GM12878 (cell line): ENCODE data around the gene MYOC.

Source experiments
- CTCF ChIP-seq, 3 experiments: IDR thresholded peaks in 2 of 3; conservative IDR thresholded peaks in 1 of 3; 2 replicates each; pipeline ENCODE4 v1.5.1; 2011; ENCODE audit warnings: low read depth in 3 of 3, low read length in 3 of 3, mild to moderate bottlenecking in 3 of 3, control low read depth in 2 of 3, moderate library complexity in 2 of 3, inconsistent platforms in 1 of 3, mixed read lengths in 1 of 3; ENCODE audit not compliant: control insufficient read depth in 2 of 3, insufficient read depth in 1 of 3; ENCODE audit errors: extremely low read depth in 1 of 3
- HDAC2 ChIP-seq: fragments of 200-600 bp; sonication (generic); IDR thresholded peaks from 2 replicates; pipeline ENCODE4 v1.6.1; 2017
- SMC3 ChIP-seq: IDR thresholded peaks from 2 replicates; pipeline ENCODE4 v1.6.1; 2011; ENCODE audit warnings: low read length, improper control_type of control experiment, borderline replicate concordance
- SPI1 ChIP-seq: IDR thresholded peaks from 2 replicates; pipeline ENCODE4 v1.6.1; 2011; ENCODE audit warnings: low read depth, mild to moderate bottlenecking, low read length, moderate library complexity, borderline replicate concordance; ENCODE audit not compliant: insufficient read depth
- STAT1 ChIP-seq: fragments of 450-650 bp; conservative IDR thresholded peaks from 2 replicates; pipeline ENCODE4 v1.6.1; 2014; ENCODE audit warnings: antibody characterized with exemption, mild to moderate bottlenecking
- USF2 ChIP-seq: IDR thresholded peaks from 2 replicates; pipeline ENCODE4 v1.6.1; 2011; ENCODE audit warnings: low read depth, low read length, improper control_type of control experiment, borderline replicate concordance

DNA sequence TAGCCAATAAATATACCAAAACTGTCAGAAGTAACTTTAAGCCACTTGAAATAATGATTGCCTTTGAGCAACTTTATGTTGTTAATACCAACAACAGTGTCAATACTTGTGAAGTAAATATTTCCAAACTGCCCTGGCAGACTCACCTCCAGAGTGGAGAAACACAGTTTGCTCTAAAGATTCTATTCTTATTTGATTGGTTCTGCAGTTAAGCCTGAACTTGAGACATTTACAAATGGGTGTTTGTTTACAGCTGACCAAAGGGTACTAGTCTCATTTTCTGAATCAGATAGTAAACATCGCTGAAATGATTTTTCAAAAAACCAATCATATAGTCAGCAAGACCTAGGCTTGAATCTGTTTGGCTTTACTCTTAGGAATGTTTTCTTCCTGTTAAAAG lies 1.3 kb upstream of the MYOC start:
- TF ChIP-seq SMC3 (no peak), HDAC2 (no peak), CTCF (IDR thresholded peaks at IDR 0.05 in 2 of 3, conservative IDR thresholded peaks at IDR 0.05 in 1 of 3; ENCODE audit: control insufficient read depth in 2 of 3, extremely low read depth in 1 of 3, insufficient read depth in 1 of 3, low read depth in 3 of 3, low read length in 3 of 3) (no peak), STAT1 (no peak), USF2 (no peak), SPI1 (no peak)
